Measurements from ENCODE around the gene PITPNC1.

- TF ChIP-seq CTCF (IDR thresholded peaks at IDR 0.05): no peak
- TF ChIP-seq POLR2A (IDR thresholded peaks at IDR 0.05): no peak
Measured at GRCh38 chr17:67379251-67379630, 2.2 kb downstream of the PITPNC1 start.
